HFFc6 (cell line): ENCODE measurements around the gene CGNL1. TPM values are rescaled to one million over a fixed set of nuclear protein-coding genes. Genes with fewer than 3 reads are reported as not detected.

Experiments used
- DNase-seq: peaks from one replicate; pipeline ENCODE4 v3.0.0-alpha.2; 2018
- H3K27ac Mint-ChIP-seq: 2 replicates; pipeline ENCODE4 v1.8.0; 2020; ENCODE audit warnings: mild to moderate bottlenecking, mixed read lengths
- H3K27me3 Mint-ChIP-seq: 2 replicates; pipeline ENCODE4 v1.8.0; 2021; ENCODE audit warnings: mild to moderate bottlenecking, moderate library complexity, mixed read lengths; ENCODE audit not compliant: insufficient read depth
- H3K36me3 Mint-ChIP-seq: 2 replicates; pipeline ENCODE4 v1.8.0; 2021; ENCODE audit warnings: low read depth, mixed read lengths
- H3K4me1 Mint-ChIP-seq: 2 replicates; pipeline ENCODE4 v1.8.0; 2020; ENCODE audit warnings: low read depth, mixed read lengths
- H3K4me3 Mint-ChIP-seq: 2 replicates; pipeline ENCODE4 v1.8.0; 2020; ENCODE audit warnings: mild to moderate bottlenecking, moderate library complexity, mixed read lengths
- H3K9me3 Mint-ChIP-seq: 2 replicates; pipeline ENCODE4 v1.8.0; 2020; ENCODE audit warnings: mild to moderate bottlenecking, mixed read lengths
- total RNA-seq, 6 experiments: library from RNA; stranded (reverse); fragmentation: NEBNext Ultra II Directional; extraction: Animal tissue kit (Norgen Biotek cat#: 25700); gene quantifications; 2 replicates in 1 of 6; 3 replicates in 5 of 6; pipeline ENCODE4 v1.2.3, GENCODE V29; 2021
- TF ChIP-seq, protein P1 (sequence below): fragments of 200-600 bp; sonication (generic); IDR thresholded peaks from 2 replicates; pipeline ENCODE4 v1.5.0; 2021; ENCODE audit warnings: antibody characterized with exemption, mild to moderate bottlenecking

Gene CGNL1
- total RNA-seq, 6 experiments from 2014 or later, result 0.05 to 0.20 (median 0.10) TPM; not detected in 2

DNA sequence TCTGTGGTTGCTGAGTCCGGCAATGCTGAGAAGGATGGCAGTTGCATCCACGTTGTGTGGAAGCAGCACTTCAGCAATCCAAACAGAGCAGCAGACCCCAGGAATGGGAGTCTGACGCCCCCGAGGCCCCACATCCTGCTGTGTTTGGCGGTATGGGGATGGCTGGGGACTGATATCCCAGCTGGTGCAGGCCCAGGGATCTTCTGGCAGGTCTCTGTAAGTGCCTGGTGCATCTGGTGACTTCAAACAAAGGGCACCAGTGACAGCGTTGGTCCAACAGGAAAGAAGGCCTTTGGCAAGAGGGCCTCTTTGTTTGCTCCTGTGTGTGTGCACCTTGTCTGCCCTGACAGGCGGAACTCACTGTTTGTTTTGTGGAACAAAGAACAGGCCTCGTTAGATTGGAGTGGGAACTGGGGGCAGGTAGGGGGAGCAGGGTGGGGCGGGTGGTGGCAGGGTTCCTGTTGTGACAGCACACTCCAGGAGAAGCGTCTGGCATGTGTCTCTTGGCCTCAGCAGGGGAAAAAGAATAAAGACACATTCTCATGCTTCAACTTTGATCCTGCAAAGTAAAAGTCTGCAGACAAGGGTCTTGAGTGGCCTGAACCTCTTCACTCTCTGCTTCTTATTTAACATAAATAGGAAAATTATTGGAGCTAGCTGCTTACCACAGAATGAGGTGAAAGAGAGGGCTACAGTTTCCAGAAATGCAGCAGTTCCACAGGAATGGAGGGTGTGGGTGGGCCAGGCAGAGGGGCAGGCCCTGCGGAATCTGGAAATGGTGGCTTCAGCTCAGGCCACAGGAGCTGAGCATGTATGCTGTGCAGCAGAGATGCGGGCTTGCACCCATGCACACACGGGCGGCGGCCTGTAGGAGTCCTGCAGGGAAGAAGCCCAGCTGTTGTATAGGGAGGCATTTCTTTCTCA is 120.9 kb downstream of the CGNL1 start:
- no peaks in the 10 kb centered on the region for H3K36me3 Mint-ChIP-seq
- H3K27me3 Mint-ChIP-seq, result peaks cover 7% of the 10 kb centered on the region
- no peak overlapping the region for H3K27ac Mint-ChIP-seq
- peaks cover 19% of the 10 kb centered on the region for H3K4me1 Mint-ChIP-seq
- TF ChIP-seq, protein P1, sequence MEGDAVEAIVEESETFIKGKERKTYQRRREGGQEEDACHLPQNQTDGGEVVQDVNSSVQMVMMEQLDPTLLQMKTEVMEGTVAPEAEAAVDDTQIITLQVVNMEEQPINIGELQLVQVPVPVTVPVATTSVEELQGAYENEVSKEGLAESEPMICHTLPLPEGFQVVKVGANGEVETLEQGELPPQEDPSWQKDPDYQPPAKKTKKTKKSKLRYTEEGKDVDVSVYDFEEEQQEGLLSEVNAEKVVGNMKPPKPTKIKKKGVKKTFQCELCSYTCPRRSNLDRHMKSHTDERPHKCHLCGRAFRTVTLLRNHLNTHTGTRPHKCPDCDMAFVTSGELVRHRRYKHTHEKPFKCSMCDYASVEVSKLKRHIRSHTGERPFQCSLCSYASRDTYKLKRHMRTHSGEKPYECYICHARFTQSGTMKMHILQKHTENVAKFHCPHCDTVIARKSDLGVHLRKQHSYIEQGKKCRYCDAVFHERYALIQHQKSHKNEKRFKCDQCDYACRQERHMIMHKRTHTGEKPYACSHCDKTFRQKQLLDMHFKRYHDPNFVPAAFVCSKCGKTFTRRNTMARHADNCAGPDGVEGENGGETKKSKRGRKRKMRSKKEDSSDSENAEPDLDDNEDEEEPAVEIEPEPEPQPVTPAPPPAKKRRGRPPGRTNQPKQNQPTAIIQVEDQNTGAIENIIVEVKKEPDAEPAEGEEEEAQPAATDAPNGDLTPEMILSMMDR, result no peak
- DNase-seq, result no peak
- H3K4me3 Mint-ChIP-seq, result no peak overlapping the region
- H3K9me3 Mint-ChIP-seq, result no peaks in the 10 kb centered on the region

DNA sequence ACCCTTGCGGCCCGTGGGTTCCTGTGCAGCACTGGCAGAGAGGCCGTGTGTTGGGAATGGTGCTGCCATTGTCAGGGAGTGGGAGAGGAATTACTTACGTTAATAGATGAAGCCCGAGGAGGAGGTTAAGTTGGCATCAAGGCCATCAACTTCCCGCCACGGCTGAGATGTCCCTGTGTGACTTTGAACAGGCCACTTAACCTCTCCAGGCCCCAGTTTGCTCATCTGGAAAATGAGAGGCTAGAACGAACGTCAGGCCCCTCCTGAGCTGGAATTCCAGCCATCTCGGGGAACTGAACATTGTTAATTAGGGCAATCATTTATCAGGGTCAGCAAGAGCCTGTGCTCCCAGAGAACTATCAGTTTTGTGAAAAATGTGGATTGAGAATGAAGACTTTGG is 124.0 kb downstream of the CGNL1 start:
- Mint-ChIP-seq H3K4me3 (no peak overlapping the region), H3K4me1 (peaks cover 14% of the 10 kb centered on the region), H3K36me3 (no peaks in the 10 kb centered on the region)

DNA sequence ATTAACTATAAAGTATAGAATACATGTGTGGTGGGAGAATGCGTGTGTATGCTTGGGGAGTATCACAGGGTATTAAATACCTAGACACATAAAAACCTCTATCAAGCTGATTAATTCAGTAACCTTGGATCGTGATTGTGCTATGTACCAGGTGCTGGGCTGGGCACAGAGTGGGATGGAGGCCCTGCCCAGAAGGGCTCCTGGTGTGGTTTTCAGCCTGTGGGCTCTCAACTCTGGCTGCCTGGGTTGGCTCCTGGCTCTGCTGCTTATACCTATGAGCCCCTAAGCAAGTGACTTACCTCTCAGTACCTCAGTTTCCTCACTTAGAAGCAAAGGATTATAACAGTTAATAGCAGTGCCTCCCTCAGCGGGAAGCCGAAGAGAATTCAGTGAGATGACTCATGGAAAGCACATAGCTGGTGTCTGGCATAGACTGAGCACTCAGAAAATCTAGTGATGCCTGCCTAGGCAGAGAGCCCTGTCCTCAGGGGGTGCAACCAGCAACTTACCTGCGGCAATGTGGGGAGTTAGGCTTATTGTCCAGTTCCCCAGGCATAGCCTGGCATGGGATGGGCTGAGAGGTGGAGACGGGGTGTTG is 124.8 kb downstream of the CGNL1 start:
- H3K4me1 Mint-ChIP-seq, result peaks cover 14% of the 10 kb centered on the region

More for the DNA sequence above, 124.0 kb downstream of the CGNL1 start:
- TF ChIP-seq, protein P1, result no peak
- Mint-ChIP-seq H3K27ac (no peak overlapping the region), H3K27me3 (peaks cover 5% of the 10 kb centered on the region), H3K9me3 (no peaks in the 10 kb centered on the region)
- DNase-seq, result no peak

DNA sequence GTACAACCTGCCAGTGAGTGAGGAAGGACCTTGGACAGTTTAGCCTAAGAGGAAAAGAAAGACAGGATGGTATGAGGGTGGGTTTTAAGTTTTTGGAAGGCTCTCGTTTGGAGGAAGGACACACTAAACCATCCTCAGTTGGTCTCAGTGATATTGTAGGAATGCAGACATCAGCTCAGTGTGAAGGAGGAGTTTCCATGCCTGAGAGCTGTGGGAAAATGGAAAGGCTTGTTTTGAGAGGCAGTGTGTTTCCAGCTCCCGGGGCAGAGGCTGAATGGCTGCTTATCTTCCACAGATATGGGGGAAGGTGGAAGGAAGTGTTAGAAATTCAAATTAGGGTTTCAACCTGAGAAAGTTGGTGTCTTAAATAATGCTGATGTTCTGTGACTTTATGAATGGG is 125.8 kb downstream of the CGNL1 start:
- Mint-ChIP-seq H3K27me3 (peaks cover 5% of the 10 kb centered on the region), H3K9me3 (no peaks in the 10 kb centered on the region), H3K27ac (no peak overlapping the region), H3K36me3 (no peaks in the 10 kb centered on the region), H3K4me3 (no peak overlapping the region), H3K4me1 (peaks cover 14% of the 10 kb centered on the region)
- TF ChIP-seq, protein P1, result no peak
- DNase-seq, result no peak

More for the DNA sequence above, 124.8 kb downstream of the CGNL1 start:
- Mint-ChIP-seq H3K36me3 (no peaks in the 10 kb centered on the region), H3K4me3 (no peak overlapping the region), H3K9me3 (no peaks in the 10 kb centered on the region), H3K27ac (no peak overlapping the region), H3K27me3 (peaks cover 5% of the 10 kb centered on the region)
- DNase-seq, result peak; percentile 5
- TF ChIP-seq, protein P1, result no peak

DNA sequence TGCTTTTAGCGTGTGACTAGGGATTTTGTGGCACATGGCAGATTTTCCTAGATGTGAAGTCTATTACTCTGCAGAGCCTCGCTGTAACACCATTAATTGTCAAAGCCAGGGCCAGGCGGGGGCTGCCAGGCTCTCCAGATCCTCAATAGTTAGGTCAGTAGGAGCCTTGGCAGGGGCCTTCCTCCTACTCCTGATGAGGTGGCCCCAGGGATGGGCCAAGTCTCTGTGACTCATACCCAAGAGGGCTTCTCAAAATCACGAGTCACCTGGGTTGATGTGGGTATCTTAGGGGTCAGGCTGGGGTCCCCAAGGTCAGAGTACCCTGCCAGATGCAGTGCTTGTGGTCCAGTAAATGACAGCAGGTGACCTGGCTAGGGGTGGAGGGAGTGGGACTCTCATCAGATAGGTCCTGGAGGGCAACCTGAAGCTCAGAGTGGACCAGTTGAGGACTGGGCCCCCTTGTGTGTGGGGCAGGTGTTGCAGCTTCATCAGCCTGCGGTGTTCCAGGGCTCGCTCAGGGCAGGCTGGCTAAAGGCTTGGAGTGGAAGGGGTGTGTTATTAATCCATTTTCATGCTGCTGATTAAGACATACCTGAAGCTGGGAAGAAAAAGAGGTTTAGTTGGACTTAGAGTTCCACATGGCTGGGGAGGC is 126.9 kb downstream of the CGNL1 start:
- no peaks in the 10 kb centered on the region for H3K36me3 Mint-ChIP-seq
- H3K9me3 Mint-ChIP-seq, result no peaks in the 10 kb centered on the region

More for the DNA sequence above, 126.9 kb downstream of the CGNL1 start:
- no peak for DNase-seq
- peaks cover 14% of the 10 kb centered on the region for H3K4me1 Mint-ChIP-seq
- no peak overlapping the region for H3K27ac Mint-ChIP-seq
- TF ChIP-seq, protein P1, result peak; percentile 48
- H3K27me3 Mint-ChIP-seq, result peaks cover 5% of the 10 kb centered on the region
- no peak overlapping the region for H3K4me3 Mint-ChIP-seq
